ENCODE results near the gene RNF217. TPM values are rescaled to one million over a fixed set of nuclear protein-coding genes. Genes with fewer than 3 reads are reported as not detected.

The RNF217 gene
- total RNA-seq, 3 donors from 2014 or later (not counting 1 experiment from before 2014, with no cell fraction given) = 3.3 to 9.5 (median 4.4) TPM

- TF ChIP-seq, protein P1, sequence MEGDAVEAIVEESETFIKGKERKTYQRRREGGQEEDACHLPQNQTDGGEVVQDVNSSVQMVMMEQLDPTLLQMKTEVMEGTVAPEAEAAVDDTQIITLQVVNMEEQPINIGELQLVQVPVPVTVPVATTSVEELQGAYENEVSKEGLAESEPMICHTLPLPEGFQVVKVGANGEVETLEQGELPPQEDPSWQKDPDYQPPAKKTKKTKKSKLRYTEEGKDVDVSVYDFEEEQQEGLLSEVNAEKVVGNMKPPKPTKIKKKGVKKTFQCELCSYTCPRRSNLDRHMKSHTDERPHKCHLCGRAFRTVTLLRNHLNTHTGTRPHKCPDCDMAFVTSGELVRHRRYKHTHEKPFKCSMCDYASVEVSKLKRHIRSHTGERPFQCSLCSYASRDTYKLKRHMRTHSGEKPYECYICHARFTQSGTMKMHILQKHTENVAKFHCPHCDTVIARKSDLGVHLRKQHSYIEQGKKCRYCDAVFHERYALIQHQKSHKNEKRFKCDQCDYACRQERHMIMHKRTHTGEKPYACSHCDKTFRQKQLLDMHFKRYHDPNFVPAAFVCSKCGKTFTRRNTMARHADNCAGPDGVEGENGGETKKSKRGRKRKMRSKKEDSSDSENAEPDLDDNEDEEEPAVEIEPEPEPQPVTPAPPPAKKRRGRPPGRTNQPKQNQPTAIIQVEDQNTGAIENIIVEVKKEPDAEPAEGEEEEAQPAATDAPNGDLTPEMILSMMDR (IDR thresholded peaks at IDR 0.05) = no peak
- DNase-seq (no peak), ATAC-seq (no peak)
- WGBS (ENCODE audit: insufficient coverage) = no CpG with 5 or more reads among the region's 5 CpGs
- Mint-ChIP-seq H3K4me1 (no peaks in the 10 kb centered on the region), H3K27me3 (ENCODE audit: low read depth in 2 of 2) (no peaks in the 10 kb centered on the region), H3K27ac (no peak overlapping the region), H3K4me3 (no peak overlapping the region), H3K36me3 (peaks cover 29% of the 10 kb centered on the region), H3K9me3 (peaks cover 12 to 22% of the 10 kb centered on the region in 2 donors)
- Histone ChIP-seq H3K36me3 (ENCODE audit: control insufficient read depth, insufficient read depth, low read length) (no peaks in the 10 kb centered on the region), H3K27ac (ENCODE audit: low read length) (no peak overlapping the region), H3K4me1 (ENCODE audit: control insufficient read depth, insufficient read depth, low read length) (no peaks in the 10 kb centered on the region), H3K27me3 (ENCODE audit: control insufficient read depth, insufficient read depth, low read length) (no peaks in the 10 kb centered on the region), H3K9me3 (ENCODE audit: control insufficient read depth, insufficient read depth, low read length) (peaks cover 8% of the 10 kb centered on the region), H3K4me3 (ENCODE audit: low read length) (no peak overlapping the region)
- intact Hi-C loops (cut with micrococcal nuclease) = no loop called here
Measured at GRCh38 chr6:125107048-125107447, 144.8 kb downstream of the RNF217 start.

- H3K4me3 Mint-ChIP-seq = no peak overlapping the region
- intact Hi-C loops (cut with micrococcal nuclease) = no loop called here
- WGBS (ENCODE audit: insufficient coverage) = 100% methylated on average over 2 of the region's 3 CpGs
Measured at GRCh38 chr6:125107896-125108295, 145.7 kb downstream of the RNF217 start.

DNA sequence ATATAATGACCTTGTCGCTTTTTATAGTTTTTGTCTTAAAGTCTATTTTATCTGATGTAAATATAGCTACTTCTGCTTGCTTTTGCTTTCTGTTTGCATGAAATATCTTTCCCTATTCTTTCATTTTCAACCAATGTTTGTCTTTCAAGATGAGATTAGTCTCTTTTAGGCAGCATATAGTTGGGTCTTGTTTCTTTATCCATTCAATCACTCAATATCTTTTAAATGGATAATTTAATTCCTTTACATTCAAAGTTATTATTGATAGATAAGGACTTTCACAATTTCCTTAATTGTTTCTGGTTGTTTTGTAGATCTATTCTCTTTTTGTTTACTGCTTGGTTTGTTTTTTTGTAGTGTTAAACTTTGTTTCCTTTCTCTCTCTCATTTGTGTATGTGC, 147.8 kb downstream of the RNF217 start:
- no peak for DNase-seq
- Histone ChIP-seq H3K4me3 (ENCODE audit: low read length) (no peak overlapping the region), H3K4me1 (ENCODE audit: control insufficient read depth, insufficient read depth, low read length) (no peaks in the 10 kb centered on the region), H3K36me3 (ENCODE audit: control insufficient read depth, insufficient read depth, low read length) (no peaks in the 10 kb centered on the region), H3K9me3 (ENCODE audit: control insufficient read depth, insufficient read depth, low read length) (peaks cover 9% of the 10 kb centered on the region), H3K27me3 (ENCODE audit: control insufficient read depth, insufficient read depth, low read length) (no peaks in the 10 kb centered on the region), H3K27ac (ENCODE audit: low read length) (no peak overlapping the region)
- intact Hi-C loops (cut with micrococcal nuclease) = no loop called here
- TF ChIP-seq, protein P1 (IDR thresholded peaks at IDR 0.05) = no peak
- H3K4me1 Mint-ChIP-seq = no peaks in the 10 kb centered on the region
- no peak overlapping the region for H3K4me3 Mint-ChIP-seq
- no peak for ATAC-seq
- H3K9me3 Mint-ChIP-seq = peaks cover 14 to 26% of the 10 kb centered on the region in 2 donors
- H3K27ac Mint-ChIP-seq = no peak overlapping the region
- no peaks in the 10 kb centered on the region for H3K27me3 Mint-ChIP-seq (ENCODE audit: low read depth in 2 of 2)
- peaks cover 35% of the 10 kb centered on the region for H3K36me3 Mint-ChIP-seq
- WGBS (ENCODE audit: insufficient coverage) = no CpG with 5 or more reads among the region's 1 CpG

More at GRCh38 chr6:125107896-125108295, 145.7 kb downstream of the RNF217 start:
- H3K36me3 ChIP-seq (ENCODE audit: control insufficient read depth, insufficient read depth, low read length) = no peaks in the 10 kb centered on the region
- Mint-ChIP-seq H3K4me1 (no peaks in the 10 kb centered on the region), H3K9me3 (peaks cover 14 to 26% of the 10 kb centered on the region in 2 donors), H3K27me3 (ENCODE audit: low read depth in 2 of 2) (no peaks in the 10 kb centered on the region), H3K27ac (no peak overlapping the region), H3K36me3 (peaks cover 35% of the 10 kb centered on the region)
- DNase-seq (no peak), ATAC-seq (no peak)
- H3K27ac ChIP-seq (ENCODE audit: low read length) = no peak overlapping the region
- peaks cover 9% of the 10 kb centered on the region for H3K9me3 ChIP-seq (ENCODE audit: control insufficient read depth, insufficient read depth, low read length)
- H3K27me3 ChIP-seq (ENCODE audit: control insufficient read depth, insufficient read depth, low read length) = no peaks in the 10 kb centered on the region
- no peak overlapping the region for H3K4me3 ChIP-seq (ENCODE audit: low read length)
- TF ChIP-seq, protein P1 (IDR thresholded peaks at IDR 0.05) = no peak
- no peaks in the 10 kb centered on the region for H3K4me1 ChIP-seq (ENCODE audit: control insufficient read depth, insufficient read depth, low read length)
